Motor neuron (in vitro differentiated cells): ENCODE results near the gene MTERF4. TPM values are rescaled to one million over a fixed set of nuclear protein-coding genes. Genes with fewer than 3 reads are reported as not detected.

Source experiments
- ATAC-seq, 8 experiments: fragments of 200-7000 bp; cut with Tn5 transposase; replicated peaks in 6 of 8; 2 replicates each; pipeline ENCODE4 v1.8.0; 2021; ENCODE audit warnings: mild to moderate bottlenecking in 8 of 8, moderate library complexity in 8 of 8
- H3K27ac ChIP-seq, 2 donors: fragments of 250-450 bp; sonication (Bioruptor Pico); 2 replicates each; pipeline ENCODE4 v1.9.0; 2021; ENCODE audit warnings: antibody characterized with exemption in 2 of 2, mild to moderate bottlenecking in 2 of 2, moderate library complexity in 1 of 2
- H3K4me1 ChIP-seq, 2 donors: fragments of 250-450 bp; sonication (Bioruptor Pico); replicated peaks in 1 of 2; 2 replicates each; pipeline ENCODE4 v1.6.1; 2021; ENCODE audit warnings: antibody characterized with exemption in 2 of 2, mild to moderate bottlenecking in 2 of 2, moderate library complexity in 1 of 2
- H3K4me3 ChIP-seq, 5 donors: fragments of 250-450 bp; sonication (Bioruptor Pico); 2 replicates each; pipeline ENCODE4 v1.9.0; 2021; ENCODE audit warnings: antibody characterized with exemption in 5 of 5, mild to moderate bottlenecking in 5 of 5, moderate library complexity in 4 of 5
- WGBS, 10 experiments: fragments of 450-650 bp; shearing (Covaris generic); methylation state at CpG; one replicate each; pipeline ENCODE4 v1.0.0; 2022; 5-methylcytosine and 5-hydroxymethylcytosine counted together
- in situ Hi-C, 9 experiments: fragments of 400-800 bp; cut with MboI; loops; one replicate each; pipeline ENCODE4 v1.15.0; 2021; ENCODE audit warnings: low sequenced_read_pairs in 9 of 9, low pct_unique_long_range_greater_than_20kb in 2 of 9; ENCODE audit not compliant: unreplicated experiment in 9 of 9
- total RNA-seq, 8 experiments: library from RNA; unstranded; fragments of 300-600 nt; gene quantifications; 2 replicates each; pipeline versions ENCODE4 v1.2.3 to v1.2.4, GENCODE V29; 2022

Gene MTERF4
- total RNA-seq, 8 experiments from 2014 or later: 21.6 to 39.3 (median 30.5) TPM

DNA sequence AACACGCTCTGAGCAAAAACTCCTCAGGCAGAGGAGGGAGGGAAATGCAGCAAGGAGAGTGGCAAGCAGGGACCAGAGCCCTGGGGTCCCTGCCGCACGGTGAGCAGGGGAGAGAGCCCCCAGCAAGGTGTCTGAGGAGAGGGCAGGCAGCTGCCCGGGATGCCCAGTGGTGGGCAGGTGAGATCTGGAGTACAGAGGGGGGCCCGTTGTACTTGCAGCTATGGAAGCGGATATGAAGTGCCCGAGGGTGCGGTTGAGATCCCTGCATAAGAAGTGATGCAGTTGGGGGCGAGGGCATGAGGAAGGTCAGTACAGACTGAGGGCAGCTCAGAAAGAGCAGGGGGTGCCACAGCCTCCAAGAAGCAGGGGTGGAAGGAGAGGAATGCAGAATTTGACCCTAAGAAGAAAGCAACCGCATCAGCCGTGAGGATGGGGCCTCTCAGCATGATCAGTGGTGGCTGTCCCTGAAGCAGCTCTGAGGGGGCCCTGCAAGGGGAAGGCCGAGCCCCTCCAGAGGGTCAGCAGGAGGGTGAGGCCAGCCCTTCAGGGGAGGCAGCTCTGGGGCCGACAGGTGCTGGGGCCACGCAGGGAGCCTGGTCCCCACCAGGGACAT lies 29.4 kb downstream of the MTERF4 start:
- 40 to 100% (median 80%) methylated on average over 1 to 8 of the region's 14 CpGs; no CpG with 5 or more reads in 4 of the 10 experiments for WGBS, 10 experiments
- in situ Hi-C loops: no loop called here

DNA sequence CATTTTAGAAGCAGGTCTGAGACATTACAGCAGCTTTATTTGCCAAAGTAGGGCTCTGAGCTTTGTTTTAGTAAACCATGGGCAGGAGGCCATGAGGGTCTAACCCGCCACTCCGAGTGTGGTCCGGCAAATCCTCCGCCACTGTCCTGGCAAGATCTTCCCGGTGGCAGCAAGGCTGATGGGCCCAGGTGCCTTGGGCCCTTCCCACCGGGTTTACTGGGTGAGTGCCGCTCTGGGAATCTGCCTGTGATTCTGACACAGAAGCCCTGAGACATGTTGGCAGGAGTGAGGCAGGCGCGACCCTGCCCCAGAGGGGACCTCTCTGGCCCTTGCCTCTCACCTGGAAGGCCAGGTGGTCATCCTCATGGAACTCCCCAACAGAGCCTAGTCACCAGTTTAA lies 29.9 kb downstream of the MTERF4 start:
- Histone ChIP-seq H3K27ac (no peak overlapping the region), H3K4me1 (no peaks in the 10 kb centered on the region), H3K4me3 (no peak overlapping the region)
- no peak for ATAC-seq
- WGBS, 10 experiments: 80 to 100% (median 95%) methylated on average over 2 to 4 of the region's 9 CpGs; no CpG with 5 or more reads in 7 of the 10 experiments
- in situ Hi-C loops: no loop called here

More for the DNA sequence above, 29.4 kb downstream of the MTERF4 start:
- ATAC-seq: peak in 1 of 8 experiments; percentile 13
- no peak overlapping the region for H3K27ac ChIP-seq
- no peak overlapping the region for H3K4me3 ChIP-seq
- H3K4me1 ChIP-seq: no peaks in the 10 kb centered on the region

DNA sequence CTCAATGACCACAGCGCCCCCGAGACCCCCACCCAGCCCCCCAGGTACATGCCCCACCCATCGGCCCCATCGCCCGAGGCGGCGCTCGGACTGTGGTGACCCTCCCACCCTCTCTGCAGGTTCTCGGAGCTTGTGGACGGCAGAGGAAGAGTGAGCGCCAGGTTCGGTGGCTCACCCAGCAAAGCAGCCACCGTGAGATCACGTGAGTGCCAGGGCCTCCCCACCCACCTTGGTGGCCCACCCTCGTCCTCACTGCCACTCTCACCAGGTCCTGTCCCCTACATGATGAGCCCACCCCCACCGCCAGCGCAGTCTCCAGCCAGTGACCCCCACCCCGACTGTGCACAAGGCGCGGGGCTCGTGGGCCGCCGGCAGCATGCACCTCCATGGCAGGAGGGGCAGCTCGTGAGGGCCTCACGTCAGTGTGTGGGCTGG lies 30.4 kb downstream of the MTERF4 start:
- Histone ChIP-seq H3K4me3 (no peak overlapping the region), H3K4me1 (no peaks in the 10 kb centered on the region), H3K27ac (no peak overlapping the region)
- no peak for ATAC-seq
- 67% methylated on average over 2 of the region's 25 CpGs; no CpG with 5 or more reads in 9 of the 10 experiments for WGBS, 10 experiments
- in situ Hi-C loops: no loop called here

DNA sequence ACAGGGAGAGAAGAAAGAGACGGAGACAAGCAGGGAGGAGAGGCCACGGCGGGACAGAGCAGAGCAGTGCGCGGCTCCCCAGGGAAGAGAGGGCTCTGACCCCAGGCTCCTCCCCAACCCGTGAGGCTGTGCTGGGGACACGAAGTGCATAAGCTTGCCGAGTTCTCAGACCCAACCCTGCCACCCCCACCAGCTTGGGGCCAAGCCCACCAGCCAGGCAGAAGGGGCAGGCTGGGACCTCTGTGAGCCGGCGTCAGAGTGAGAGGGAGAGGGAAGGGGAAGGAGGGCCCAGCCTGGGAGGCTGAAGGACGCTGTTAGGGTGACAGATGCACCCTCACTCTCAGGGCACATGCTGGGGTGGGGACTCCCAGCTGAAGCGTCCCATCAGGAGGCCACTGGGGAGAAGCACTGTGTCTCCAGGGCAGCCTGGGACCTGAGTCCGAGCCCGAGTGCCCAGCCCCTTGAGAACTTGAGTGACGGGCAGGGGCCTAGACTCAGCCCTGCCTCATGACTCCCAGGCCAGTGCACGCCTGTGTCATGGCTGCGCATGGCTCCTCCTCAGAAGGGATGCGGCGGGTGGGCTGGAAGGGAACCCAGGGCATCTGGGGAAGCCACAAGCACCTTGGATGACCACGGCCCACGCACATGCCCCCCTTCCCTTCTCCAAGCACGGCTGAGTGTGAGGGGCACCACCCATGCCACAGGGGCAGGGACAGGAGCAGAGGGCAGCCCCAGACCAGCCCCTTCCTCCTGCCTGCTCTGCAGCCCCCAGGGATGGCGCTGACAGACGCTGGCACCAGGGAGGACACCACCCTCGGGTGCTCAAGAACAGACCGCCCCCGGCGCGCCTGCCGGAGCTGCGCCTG lies 31.0 kb downstream of the MTERF4 start:
- H3K27ac ChIP-seq: no peak overlapping the region
- no peak for ATAC-seq
- H3K4me1 ChIP-seq: no peaks in the 10 kb centered on the region
- 60 to 80% (median 70%) methylated on average over 1 to 3 of the region's 31 CpGs; no CpG with 5 or more reads in 7 of the 10 experiments for WGBS, 10 experiments
- in situ Hi-C loops: no loop called here
- H3K4me3 ChIP-seq: no peak overlapping the region

DNA sequence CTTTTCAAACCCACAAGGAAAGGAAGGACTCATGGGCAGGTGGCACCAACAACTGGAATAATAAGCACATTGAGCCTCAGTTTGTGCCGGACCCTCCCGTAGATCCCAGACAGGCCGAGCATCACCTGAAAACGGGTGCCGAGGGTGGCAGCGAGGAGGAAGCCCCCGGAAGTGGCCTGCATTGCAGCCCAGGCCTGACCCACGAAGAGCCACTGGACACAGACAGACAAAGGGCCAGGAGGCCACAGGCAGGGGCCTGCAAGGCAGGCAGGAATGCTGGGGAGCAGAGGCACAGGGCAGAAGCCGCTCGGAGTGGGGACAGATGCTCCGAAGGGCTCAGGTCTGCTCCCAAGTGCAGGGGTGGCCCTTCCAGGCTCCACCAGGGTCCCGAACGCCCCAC lies 31.7 kb downstream of the MTERF4 start:
- WGBS, 10 experiments: 33 to 89% (median 80%) methylated on average over 1 to 11 of the region's 13 CpGs; no CpG with 5 or more reads in 5 of the 10 experiments
- in situ Hi-C loops: no loop called here
- no peak overlapping the region for H3K4me3 ChIP-seq
- H3K4me1 ChIP-seq: no peaks in the 10 kb centered on the region
- H3K27ac ChIP-seq: no peak overlapping the region
- ATAC-seq: no peak

DNA sequence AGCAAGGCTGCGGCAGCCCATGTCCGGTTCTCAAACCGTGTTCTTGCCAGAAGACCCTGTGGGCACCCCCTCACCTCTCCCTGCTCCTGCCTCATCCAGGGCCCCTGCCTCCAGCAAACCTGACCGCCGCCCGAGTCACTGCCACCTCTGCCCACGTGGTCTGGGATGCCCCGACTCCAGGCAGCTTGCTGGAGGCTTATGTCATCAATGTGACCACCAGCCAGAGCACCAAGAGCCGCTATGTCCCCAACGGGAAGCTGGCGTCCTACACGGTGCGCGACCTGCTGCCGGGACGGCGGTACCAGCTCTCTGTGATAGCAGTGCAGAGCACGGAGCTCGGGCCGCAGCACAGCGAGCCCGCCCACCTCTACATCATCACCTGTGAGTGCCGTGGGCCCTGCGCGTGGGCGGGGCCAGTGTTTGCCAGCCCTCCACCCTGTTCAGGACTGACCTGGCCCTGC lies 32.2 kb downstream of the MTERF4 start:
- Histone ChIP-seq H3K4me3 (no peak overlapping the region), H3K27ac (no peak overlapping the region), H3K4me1 (no peaks in the 10 kb centered on the region)
- no peak for ATAC-seq
- in situ Hi-C loops: no loop called here
- 69 to 83% (median 82%) methylated on average over 2 to 9 of the region's 26 CpGs; no CpG with 5 or more reads in 7 of the 10 experiments for WGBS, 10 experiments

DNA sequence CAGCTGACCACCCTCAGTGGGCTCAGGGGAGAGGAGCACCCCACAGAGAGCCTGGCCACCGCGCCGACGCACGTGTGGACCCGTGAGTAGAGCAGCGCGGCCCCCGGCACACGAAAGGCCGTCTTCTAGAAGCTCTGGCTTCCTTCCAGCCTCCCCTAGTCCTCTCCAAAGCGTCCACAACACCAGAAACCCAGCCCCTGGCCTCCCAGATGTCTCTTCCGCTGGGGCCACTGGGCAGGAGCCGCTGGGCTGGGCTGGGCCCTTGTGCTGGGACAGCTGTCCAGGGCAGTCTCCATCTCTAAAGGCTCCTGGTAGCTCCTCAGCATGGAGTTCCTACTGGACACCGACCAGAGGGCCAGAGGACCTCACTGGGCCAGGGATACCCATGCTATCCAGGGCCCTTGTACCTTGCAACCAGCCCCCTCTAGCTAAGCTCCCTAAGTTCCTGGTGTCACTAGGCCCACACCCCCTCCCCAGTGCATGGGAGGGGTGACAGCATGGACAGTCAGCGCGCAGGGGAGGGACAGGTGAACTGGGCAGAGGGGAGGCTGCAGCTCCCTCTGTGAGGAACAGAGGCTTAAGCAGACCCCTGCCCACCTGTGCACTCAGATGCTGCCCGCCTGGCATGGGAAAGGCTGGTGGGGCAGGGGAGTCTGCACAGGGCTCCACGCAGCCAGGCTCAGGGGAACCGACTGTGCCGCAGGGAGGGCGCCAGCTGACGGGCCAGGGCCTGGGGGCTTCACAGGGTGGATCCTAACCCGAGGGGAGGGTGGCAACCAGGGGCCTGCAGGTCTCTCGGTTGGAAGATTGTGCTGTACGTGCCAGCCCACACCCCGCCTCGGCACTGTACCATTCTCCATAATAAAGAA lies 32.9 kb downstream of the MTERF4 start:
- in situ Hi-C loops: no loop called here
- ATAC-seq: no peak
- H3K4me1 ChIP-seq: no peaks in the 10 kb centered on the region
- WGBS, 10 experiments: 90 to 100% (median 94%) methylated on average over 1 to 5 of the region's 28 CpGs; no CpG with 5 or more reads in 6 of the 10 experiments
- H3K27ac ChIP-seq: no peak overlapping the region
- no peak overlapping the region for H3K4me3 ChIP-seq

DNA sequence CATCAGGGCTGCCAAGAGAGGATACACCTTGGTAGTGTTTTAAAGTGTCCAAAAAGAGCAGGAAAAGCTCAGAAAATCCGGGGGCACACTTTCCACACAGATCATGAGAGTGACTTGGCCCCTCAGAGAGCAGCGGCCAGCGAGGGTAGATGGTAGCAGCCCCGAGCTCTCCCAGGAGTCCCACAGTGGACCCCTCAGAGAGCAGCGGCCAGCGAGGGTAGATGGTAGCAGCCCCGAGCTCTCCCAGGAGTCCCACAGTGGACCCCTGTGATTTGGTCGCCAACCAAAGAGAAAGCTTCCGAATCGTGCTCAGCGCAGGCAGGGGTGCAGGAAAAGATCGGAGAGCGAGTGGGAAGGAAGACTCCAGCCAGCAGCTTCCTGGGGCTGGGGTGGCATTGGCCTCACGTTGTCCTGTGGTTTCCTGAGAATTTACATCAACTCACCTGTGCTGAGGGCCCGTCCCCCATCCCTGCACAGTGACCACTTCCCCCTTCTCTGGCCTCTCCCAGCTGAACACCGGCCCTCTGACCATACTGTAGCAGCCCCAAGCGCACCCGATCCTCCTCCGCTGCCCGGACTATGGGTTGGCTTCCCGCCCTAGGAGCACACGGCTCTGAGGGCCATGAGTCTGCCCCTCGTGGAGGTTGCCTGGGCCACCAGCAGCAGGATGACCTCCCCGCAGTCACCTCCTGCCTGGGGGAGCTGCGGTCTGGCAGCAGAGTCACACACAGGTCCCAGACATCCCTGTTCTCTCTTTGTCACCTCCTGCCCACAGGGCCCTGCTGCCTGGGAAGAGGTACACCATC lies 33.7 kb downstream of the MTERF4 start:
- Histone ChIP-seq H3K4me3 (no peak overlapping the region), H3K27ac (no peak overlapping the region), H3K4me1 (no peaks in the 10 kb centered on the region)
- in situ Hi-C loops: no loop called here
- WGBS, 10 experiments: 39 to 100% (median 91%) methylated on average over 1 to 6 of the region's 25 CpGs; no CpG with 5 or more reads in 5 of the 10 experiments
- ATAC-seq: no peak

DNA sequence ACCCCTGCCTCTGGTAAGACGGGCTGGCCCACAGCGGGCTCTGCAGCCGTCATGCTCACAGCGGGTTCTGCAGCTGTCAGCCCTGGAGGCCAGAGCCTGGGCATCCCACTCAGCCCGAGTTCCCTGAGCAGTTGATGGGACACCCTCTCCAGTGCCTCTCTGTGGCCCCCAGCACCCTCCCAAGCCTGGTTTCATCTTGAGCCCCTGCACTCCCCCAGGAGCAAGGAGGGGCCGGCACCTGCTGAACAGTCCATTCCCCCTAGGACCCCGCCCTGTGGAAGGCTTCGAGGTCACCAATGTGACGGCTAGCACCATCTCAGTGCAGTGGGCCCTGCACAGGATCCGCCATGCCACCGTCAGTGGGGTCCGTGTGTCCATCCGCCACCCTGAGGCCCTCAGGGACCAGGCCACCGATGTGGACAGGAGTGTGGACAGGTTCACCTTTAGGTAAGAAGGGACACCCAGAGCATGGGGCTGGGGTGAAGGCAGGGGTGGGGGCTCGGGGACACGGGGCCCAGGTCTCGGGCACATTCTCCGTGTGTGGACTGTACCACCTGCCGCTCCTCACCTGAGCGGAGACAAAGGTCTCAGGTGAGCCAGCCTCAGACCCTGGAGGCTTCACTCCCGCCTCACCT lies 34.5 kb downstream of the MTERF4 start:
- in situ Hi-C loops: no loop called here
- H3K4me3 ChIP-seq: no peak overlapping the region
- no peak for ATAC-seq
- WGBS, 10 experiments: 76 to 100% (median 100%) methylated on average over 2 to 4 of the region's 21 CpGs; no CpG with 5 or more reads in 7 of the 10 experiments
- H3K27ac ChIP-seq: no peak overlapping the region
- H3K4me1 ChIP-seq: no peaks in the 10 kb centered on the region

DNA sequence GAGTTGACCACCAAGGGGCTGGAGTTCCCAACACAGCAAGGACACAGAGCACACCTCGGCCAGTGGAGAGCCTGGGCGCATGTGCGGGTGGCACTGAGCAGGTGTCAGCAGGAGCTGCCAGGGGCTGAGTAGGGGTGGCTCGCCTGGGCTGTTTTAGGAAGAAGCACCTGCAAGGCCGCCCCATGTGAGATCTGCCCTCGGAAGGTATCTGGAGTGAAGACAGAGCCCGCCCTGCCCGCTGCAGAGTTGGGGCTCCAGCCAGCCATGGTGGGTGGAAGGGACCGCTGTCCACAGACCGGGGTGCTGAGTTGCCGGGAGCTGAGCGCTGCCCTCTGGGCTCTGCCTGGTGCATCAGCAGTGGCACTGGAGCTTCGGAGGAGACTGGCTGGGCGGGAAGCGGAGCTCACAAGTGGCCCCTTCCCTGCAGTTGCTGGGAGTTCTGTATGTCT lies 35.2 kb downstream of the MTERF4 start:
- Histone ChIP-seq H3K27ac (no peak overlapping the region), H3K4me1 (no peaks in the 10 kb centered on the region), H3K4me3 (no peak overlapping the region)
- WGBS, 10 experiments: 29 to 100% (median 89%) methylated on average over 1 to 7 of the region's 15 CpGs; no CpG with 5 or more reads in 6 of the 10 experiments
- peak in 2 of 8 experiments; percentile 42 to 45 for ATAC-seq
- in situ Hi-C loops: no loop called here

DNA sequence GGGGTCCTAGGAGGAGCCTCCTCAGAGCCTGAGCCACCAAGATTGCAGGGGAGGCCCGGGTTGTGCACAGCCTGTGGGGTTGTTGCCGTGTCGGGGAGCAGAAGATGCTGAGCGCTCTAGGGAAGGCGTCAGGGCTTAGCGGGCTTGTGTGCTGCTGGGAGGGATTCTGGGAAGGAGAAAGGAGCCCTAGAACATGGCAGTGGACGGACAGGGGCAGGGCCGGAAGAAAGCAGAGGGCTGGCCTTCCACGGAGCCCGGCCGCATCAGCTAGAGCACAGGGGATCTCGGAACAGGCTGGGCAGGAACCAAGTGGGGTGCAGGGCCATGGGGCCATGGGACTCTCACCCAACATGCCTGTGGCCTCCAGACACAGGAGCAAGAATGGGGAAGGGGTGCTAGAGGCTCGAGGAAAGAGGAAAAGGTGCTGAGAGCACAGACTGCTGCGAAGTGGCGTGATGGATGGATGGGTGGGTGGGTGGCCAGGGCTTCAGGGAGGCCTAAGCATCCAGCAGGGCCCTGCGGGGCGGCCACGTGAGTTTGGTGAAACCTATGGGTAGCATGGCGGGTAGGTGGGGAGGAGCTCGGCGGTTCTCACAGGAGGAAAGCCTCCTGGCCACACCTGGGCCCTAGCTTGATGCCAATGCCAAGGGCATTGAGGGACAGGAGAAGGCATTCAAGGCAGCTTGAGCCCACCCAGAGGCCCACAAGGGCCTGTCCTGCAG lies 35.8 kb downstream of the MTERF4 start:
- no peaks in the 10 kb centered on the region for H3K4me1 ChIP-seq
- H3K27ac ChIP-seq: no peak overlapping the region
- in situ Hi-C loops: no loop called here
- H3K4me3 ChIP-seq: no peak overlapping the region
- 77 to 100% (median 78%) methylated on average over 1 to 8 of the region's 21 CpGs; no CpG with 5 or more reads in 7 of the 10 experiments for WGBS, 10 experiments
- ATAC-seq: no peak
